PFSK-1 (cell line): ENCODE results near the gene BCLAF1.

Source experiments
- POLR2AphosphoS5 ChIP-seq: IDR thresholded peaks from 2 replicates; pipeline ENCODE4 v1.6.1; 2012; ENCODE audit warnings: low read depth, mild to moderate bottlenecking, control low read depth, low read length, moderate library complexity
- REST ChIP-seq, 2 experiments: IDR thresholded peaks; 2 replicates each; pipeline versions ENCODE4 v1.6.1 to v1.8.0; 2011 to 2012; ENCODE audit warnings: low read depth in 2 of 2, low read length in 2 of 2, control low read depth in 1 of 2, inconsistent platforms in 1 of 2, mild to moderate bottlenecking in 1 of 2, moderate library complexity in 1 of 2; ENCODE audit not compliant: insufficient read depth in 1 of 2
- SIN3A ChIP-seq: IDR thresholded peaks from 2 replicates; pipeline ENCODE4 v1.6.1; 2012; ENCODE audit warnings: mild to moderate bottlenecking, low read length, moderate library complexity, borderline replicate concordance; ENCODE audit not compliant: insufficient read depth
- TAF1 ChIP-seq: IDR thresholded peaks from 2 replicates; pipeline ENCODE4 v1.6.1; 2012; ENCODE audit warnings: low read length, control low read depth, borderline replicate concordance; ENCODE audit not compliant: insufficient read depth

GRCh38 chr6:136304410-136304809 is 14.8 kb upstream of the BCLAF1 start:
- no peak for TF ChIP-seq TAF1
- no peak for TF ChIP-seq POLR2AphosphoS5
- no peak for TF ChIP-seq REST (IDR thresholded peaks at IDR 0.05; ENCODE audit: insufficient read depth in 1 of 2, low read depth in 2 of 2, low read length in 2 of 2)
- TF ChIP-seq SIN3A = no peak
